GM10847 (cell line): ENCODE measurements around the gene PTH1R.

ENCODE experiments used
- POLR2A ChIP-seq: IDR thresholded peaks from 2 replicates; pipeline ENCODE4 v1.6.1; 2011; ENCODE audit not compliant: insufficient read length; ENCODE audit errors: extremely low read depth

PTH1R gene

DNA sequence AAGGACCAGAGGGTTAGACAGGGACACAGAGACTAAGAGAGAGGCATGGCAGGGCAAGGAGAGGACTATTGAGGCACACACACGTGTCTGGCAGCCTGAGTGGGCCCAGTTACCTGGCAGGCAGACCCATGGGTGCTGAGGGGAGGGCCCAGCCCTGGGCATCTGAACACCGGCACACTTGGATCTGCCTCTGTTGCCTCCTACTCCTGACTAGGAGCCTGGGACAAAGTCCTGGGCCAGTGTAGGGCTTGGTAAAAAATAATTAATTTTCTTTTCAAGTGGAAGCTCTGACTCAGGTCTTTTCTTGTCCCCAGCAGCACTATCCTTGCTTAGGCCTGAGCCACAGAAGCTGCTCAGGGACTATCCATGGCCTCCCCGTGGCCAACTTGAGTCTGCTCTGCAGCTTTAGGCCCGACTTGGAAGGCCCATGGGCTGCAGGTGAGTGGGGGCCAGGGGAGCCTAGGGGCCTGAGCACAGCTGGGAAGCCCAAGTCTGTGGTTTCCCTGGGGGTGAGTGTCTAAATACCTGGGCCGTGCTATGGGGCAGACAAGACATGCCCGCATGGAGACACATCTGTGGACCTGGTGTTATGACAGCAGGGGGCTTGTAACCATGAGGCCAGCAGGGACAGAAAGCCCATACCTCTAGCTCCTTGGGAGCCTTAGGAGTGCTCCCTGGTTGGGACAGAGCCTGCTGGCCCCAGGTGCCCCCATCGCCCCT lies at the start of gene PTH1R:
Gene PTH1R, plus strand, starts transcription at position 316 of the 720 bp plus-strand sequence. CDS start 5,839 bp downstream, outside the sequence.
- TF ChIP-seq POLR2A = no peak

DNA sequence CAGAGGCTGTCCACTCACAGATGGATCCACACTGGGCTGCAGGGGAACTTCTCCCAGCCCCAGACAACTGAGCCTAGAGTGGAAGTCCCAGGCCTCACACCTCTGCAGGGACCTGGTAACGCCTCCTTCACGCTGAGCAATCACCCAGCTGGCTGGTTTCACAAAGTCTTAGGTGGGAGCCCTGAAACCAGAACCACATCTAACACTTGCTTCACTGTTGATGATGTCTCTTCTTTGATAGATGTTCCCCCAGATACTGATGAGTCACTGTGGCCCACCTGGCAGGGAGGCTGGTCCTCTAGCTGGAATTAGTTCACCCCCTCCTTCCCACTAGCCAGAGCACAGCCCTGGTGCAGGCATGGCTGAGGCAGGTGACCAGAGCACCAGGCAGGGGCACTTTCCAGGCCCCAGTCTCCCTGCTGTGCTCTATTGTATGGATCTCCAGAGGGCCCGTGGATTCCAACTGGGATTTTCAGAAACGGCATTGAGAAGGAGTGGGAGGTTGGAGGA lies 47.8 kb upstream of the PTH1R start:
- no peak for TF ChIP-seq POLR2A

DNA sequence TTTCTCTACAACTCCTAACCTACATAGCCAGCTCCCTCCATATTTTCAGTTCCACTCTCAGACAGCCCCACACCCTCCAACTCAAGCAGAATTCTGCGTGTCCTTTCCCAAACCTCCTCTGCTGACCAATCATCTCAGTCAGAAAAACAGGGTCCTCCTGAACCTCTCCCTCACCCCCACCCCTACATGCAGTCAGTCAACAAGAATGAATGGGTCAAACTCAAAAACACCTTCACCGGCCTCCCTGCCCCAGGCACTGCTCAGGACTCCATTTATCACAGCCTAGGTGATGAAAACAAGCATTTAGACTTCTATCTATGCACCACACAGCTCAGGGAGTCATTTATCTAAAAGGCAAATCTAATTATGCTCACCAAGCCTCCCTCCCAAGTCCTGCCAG lies 46.7 kb upstream of the PTH1R start:
- TF ChIP-seq POLR2A = no peak

DNA sequence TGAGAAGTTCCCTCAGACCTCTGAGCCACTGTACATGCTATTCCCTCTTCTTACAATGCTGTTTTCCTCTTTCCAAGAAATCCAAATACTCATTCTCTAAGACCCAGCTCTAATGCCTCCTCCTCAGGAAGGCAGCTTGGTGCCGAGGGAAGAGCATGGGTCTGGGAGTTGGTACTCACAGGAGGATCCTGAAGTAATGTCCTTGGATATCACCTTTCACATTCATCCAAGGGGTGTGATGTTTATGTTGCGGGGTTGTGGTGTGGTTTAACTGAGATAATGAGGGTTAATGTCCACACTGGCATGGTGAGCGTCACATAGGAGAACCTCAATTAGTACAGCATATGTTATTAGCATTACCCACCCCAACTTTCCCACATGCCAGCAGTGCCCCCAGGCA lies 46.2 kb upstream of the PTH1R start:
- no peak for TF ChIP-seq POLR2A

DNA sequence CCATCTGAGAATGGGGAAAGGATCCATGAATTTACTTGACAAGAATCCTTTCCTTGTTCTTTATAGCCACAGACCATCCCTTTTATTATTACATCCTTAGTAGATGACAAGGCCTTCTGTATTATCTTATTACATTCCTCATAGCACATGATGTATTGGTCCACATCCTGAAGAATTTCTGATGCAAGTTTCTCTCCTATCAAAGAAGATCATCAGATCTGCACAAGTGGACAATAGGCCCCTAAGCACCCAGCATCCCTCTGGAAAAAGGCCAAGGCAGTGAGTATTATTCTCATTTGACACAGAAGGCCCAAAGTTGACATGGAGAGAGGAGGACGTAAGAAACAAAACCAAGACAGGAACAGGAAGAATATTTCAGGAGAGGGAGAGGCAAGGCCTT lies 45.7 kb upstream of the PTH1R start:
- TF ChIP-seq POLR2A = no peak

DNA sequence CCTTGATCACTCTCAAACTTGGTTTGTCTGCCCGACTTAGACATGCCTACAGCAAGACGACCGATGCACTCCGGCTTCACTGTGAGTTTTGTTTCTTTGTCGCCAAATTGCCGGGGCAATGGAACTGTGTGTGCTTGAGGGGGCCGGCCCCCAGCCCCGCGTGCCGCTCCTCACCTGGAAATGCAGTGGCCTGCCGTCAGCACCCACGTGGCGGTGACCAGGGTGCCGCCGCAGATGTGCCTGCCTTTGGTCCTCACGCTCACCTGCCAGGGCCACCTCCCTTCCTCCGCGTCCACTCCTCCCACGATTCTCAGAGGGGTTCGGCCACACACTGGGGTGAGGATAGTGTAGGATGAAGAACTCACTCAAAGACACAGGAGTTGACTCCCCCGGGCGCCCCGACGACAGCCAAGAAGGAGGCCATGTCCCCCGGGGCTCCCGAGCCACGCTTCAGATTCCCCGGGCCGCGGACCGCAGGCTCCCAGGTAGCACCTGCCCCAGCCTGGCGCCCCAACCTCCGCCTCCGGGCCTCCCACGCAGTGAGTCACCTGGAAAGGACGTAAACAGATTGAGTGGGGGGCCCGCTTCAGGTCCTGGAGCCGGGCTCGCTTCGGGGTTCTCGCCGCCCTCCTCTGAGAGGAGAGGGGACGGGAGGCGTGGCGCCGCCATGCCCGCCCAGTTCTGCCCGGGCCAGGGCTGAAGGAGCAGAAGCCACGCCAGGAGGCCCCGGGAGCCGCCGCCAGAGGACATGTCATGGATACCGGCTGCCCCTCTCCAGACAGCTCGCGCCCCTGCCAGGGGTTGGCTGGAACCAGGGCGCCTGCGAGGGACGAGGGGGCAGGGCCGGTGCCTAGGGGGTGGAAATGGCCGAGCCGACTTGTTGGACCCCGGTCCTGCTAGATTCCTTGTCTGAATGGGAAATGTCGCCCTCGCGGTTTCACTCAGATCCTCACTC lies 43.9 kb upstream of the PTH1R start:
- TF ChIP-seq POLR2A = no peak

DNA sequence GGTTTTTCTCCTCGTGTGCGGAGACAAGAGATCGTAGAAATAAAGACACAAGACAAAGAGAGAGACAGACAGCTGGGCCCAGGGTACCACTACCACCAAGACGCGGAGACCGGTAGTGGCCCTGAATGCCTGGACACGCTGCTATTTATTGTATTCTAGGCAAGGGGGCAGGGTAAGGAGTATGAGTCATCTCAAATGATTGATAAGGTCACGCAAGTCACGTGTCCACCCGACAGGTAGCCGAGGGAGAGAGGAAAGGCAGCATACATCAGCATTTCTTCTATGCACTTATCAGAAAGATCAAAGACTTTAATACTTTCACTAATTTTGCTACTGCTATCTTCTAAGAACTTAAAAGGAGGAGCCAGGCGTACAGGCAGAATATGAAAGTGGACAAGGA lies 42.5 kb upstream of the PTH1R start:
- TF ChIP-seq POLR2A = no peak

DNA sequence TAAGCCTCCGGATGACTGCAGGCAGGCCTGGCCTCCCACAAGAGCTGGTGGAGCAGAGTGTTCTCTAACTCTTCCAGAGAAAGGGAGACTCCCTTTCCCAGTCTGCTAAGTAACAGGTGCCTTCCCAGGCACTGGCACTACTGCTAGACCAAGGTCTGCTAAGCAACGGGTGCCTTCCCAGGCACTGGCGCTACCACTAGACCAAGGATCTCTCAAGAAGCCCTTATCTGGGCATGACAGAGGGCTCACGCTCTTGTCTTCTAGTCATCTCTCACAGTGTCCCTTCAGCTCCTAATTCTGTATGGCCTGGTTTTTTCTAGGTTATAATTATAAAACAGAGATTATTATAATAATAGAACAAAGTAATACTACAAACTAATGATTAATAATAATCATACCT lies 42.0 kb upstream of the PTH1R start:
- TF ChIP-seq POLR2A = no peak

DNA sequence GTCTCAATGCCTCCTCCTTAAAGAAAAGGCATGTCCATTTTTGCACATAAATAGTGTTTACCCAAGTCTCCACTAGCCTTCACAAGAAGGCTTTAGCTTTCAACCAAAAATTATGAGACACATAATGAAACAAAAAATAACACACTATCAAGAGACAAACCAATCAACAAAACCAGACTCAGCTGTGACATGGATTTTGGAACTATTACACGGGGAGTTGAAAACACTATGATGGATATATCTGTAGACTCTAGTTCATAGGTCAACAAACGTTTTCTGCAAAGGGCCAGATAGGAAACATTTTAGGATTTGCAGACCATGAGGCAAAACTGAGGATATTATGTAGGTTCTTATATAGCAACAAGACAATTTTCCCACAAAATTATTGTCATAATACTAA lies 39.2 kb upstream of the PTH1R start:
- TF ChIP-seq POLR2A = no peak

DNA sequence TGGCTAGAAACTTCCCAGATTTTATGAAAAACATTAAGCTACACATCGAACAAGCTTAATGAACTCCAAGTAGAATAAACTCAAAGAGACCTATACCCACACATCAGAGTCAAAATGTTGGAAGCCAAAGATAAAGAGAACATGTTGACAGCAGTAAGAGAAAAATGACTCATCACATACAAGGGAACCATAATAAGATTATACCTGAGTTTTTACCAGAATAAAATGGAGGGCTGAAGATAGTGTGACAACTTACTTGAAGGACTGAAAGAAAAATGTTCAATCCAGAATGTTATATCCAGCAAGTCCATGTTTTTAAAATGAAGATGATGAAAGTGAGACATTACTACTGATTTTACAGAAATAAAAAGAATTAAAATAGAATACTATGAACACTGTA lies 37.0 kb upstream of the PTH1R start:
- no peak for TF ChIP-seq POLR2A

DNA sequence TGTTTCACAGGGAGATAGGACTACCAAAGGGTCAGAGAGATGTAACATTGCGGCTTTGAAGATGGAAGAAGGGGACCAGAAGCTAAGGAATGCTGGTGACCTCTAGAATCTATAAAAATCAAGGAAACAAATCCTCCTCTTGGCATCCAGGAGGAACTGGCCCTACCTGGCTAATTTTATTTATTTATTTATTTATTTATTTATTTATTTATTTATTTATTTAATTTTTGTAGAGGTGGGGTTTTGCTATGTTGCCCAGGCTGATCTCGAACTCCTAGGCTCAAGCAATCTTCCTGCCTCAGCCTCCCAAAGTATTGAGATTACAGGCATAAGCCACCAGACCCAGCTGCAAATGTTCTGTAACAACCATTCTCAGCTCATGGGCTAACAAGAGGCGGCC lies 34.0 kb upstream of the PTH1R start:
- no peak for TF ChIP-seq POLR2A

DNA sequence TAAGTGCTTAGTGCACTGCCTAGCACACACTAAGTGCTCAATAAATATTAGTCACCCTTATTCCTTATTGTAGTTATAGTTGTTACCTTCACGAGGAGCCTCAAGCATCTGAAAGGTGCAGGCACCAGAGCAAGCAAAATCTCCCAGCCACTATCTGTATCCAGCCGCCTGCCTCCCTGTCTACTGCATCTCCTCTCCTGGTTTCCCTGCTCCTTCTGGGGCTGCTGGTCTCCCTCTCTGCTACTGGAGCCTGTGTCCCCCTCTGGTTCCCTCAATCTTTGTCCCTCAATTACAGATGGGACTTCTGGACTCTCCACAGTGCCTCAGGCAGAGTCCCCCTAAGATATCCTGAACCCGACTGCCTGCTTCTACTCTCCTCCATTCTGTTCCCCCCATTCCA lies 33.1 kb upstream of the PTH1R start:
- TF ChIP-seq POLR2A = no peak

DNA sequence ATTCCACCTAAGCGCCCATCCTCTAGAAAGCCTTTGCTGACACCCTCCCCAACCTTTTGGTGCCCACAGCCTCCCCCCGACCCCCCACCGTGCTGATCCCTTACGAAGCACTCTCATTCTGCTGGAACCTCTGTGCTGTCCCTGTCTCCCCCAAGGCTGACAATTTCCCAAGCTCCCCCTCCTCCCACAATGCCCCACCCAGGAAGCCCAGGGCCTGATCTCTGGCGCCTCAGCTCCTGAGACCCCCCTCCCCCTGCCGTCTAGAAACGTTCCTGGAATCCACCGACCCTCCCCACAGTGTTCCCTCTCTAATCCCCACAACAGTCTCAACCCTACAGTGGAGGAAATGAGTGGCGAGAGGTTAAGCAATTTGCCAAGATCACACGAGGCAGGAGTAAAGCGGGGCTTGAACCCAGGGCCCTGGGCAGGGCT lies 32.6 kb upstream of the PTH1R start:
- TF ChIP-seq POLR2A = no peak

DNA sequence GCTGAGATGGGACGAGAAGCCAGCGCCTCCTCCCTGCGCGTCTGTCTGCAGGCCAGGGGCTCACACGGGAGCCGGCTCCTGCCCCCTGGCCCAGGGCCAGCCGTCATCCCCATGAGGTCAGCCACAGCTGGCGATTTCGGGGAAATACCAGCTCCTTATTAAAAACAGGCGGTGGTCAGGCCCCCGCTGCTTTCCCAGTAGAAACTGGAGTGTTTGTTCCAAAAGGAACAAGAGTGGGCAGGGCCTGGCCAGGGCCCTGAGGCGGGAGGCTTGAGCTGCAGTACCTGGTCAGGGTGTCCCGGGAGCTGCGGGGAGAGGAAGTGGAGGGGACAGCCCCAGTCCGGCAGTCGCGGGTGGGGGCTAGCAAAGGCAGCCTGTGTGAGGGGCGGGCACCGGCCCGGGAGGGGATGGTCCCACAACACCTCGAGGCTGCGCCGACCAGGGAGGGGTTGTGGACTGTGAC lies 32.1 kb upstream of the PTH1R start:
- TF ChIP-seq POLR2A = no peak

DNA sequence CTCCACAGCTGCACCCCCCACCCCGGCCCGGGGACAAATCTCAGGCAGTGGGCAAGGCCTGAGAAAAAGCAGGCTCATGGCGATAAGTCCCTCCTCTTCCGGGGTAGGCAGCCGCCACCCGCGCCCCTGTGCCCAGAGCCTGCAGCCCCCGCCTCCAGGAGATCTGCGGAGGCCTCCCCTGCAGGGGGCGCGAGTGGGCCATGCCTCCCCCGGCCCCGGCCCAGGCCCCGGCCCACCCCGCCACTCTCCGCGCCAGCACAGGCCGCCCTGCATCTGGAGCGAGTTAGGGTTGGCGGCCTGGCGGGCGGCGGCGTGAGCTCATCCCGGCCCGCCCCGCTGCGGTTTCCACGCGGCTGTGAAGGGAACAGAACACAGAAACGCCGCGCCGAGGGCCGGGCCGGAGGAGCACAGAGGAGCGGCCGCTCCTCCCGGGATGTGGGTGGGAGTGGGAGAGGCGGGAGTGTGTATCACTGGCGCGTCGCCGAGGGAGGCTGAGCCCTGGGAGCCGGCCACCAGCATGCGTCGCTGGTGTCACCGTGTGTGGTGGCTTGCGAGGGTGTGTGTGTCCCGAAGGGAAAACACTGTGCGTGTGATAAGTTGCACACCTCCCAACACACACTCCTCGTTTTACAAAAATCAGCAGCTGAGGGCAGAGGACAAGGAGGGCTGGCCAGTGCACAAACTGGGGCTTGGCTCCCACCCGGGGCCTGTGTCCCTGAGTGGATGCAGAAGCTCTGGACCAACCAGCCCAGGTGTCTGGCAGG lies 31.5 kb upstream of the PTH1R start:
- TF ChIP-seq POLR2A = no peak
